COLO668 (cell line): ENCODE results near the gene THSD7A.

Source experiments
- DNase-seq: peaks from one replicate; lab custom pipeline; 2025; ENCODE audit not compliant: unreplicated experiment; lab: John Stamatoyannopoulos, UW

Gene THSD7A

DNA sequence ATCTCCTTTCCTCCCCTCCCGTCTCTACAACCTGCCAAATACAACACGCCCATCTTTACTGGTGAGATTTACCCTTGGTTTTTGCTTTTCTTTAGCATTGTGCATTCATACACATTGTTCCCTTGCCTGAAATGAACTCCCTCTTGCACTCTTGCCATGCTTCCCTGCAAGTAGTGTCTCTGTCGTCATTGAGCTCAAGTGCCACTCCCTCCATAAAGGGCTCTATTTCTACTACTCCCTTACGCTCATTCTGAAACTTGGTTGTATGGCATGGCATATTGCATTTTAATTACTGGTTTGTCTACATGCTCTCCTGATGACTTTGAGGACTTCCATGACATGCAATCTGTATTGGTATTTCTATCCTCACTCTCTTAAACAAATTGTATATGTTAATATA lies 242.7 kb downstream of the THSD7A start:
- DNase-seq = no peak

DNA sequence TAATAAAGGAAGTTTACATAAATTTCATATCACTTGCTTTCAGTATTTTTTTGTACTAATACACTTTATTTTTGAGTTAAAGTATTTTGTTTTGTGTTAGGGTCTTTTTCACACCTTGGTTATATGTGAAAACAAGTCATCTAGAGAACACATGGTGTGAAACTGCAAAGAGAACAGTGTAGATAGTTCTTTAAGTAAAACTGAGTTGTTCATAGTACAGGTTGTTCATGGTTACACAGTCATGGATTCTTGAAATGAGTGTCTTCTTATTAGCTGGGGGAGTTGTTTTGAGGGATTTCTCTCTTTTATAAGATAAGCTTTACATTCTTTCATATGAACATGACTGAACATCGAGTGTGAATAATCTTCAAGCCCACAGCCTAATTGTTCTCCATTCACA lies 244.2 kb downstream of the THSD7A start:
- no peak for DNase-seq

DNA sequence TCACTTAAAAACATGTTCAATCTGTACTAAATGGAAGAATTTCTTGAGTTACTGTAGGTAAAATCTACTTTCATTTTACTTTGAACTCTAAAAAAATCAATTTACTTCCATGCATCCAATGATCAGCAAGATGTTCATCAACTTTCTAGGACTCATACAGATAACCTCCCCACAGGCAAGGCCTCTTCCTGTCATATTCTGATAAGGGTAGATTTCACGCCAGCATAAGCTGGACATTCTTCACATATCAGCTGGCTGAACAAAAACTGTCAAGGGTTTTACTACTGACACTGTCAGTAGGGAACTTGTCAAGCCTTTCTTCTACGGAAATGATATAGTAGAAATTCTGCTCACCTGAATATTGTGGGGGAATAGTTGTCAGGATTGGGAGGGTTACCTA lies 244.9 kb downstream of the THSD7A start:
- no peak for DNase-seq

DNA sequence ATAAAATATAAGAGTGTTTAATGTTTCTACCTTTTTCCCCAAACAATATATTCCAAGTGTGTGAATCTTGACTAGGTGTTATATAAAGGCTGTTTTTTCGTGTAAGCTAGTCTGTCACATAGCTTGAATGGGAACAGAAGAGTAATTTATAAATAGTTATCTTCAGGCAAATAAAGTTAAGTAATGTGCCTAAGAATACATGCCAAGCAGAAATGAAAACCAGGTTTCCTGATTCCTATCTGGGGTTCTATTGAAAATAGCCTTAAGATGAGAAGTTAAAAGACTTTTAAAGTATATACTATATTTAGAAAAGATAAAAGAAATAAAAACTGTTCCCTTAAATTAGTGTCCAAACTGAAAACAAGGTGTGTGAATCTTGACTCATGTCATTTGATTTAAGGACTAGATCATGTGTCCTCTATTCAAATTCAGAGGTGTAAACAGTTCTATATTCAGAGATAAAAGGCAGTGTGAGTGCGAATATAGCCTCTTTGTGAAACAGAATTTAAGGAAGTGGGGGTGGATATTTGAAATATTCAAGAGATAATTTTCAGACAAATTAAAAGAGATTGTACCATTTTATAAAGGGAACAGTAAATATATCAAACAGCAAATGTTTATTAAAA lies 247.5 kb downstream of the THSD7A start:
- DNase-seq = no peak

DNA sequence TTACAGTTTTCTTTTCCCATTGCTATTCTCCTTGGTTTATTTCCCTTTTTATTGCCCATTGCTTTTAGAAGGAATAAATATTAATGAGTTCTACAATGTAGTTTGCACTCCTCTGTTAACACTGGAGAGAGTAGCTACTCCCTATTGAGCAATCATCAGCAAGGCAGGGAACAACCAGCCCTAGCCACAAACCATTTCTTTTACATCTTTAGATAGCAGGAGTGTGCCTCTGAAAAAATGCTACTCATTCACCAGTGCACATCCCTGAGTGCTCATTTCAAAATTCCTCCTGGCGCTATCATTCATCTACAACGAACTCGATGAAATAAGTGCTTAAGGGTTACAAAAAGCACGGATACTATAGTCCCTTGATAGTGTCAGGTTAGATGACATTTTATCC lies 252.9 kb downstream of the THSD7A start:
- no peak for DNase-seq

DNA sequence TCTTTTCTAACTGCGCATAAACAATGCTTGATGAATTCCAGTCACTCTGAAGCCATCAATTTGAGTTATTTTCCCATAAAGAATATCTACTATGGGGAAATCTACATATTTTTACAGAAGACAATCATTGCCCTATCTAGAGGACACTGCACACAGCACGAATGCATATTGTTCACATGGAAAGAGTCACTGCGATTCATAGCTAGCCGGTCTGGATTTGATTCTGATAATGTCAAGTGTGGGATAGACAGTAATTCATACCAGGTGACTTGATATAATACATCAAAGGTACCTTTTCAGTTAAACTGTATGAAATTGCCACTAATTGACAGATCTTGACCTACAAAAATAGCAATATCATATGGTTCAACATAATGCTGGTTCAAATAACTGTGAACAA lies 255.7 kb downstream of the THSD7A start:
- no peak for DNase-seq

DNA sequence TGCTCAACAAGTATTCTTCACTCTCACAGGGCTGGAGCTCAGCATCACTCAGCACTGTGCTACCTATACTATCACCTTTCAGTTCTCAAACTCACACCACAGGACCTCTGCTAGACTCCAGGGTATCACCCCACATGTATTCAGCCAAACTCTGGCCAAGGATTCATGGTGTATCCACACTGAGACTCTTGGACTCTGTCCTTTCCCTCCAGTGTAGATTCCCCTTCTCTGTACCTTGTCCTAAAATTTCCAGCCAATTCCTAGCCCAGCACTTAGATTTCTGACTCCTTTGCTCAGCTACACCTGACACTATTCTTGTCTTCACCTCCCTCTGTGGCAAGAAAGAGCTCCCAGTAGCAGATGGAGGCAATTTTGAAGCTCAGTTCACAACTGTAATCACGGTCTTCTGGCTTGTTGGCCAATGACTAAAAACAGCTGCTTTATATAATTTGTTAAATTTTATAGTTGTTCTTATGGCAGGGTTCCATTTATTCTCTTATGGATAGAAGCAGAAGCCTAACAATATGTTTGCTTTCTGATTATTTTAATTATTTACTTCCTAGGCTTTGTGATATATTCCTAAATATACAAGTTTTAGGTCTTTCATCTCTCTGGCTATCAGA lies 258.8 kb downstream of the THSD7A start:
- DNase-seq = no peak

DNA sequence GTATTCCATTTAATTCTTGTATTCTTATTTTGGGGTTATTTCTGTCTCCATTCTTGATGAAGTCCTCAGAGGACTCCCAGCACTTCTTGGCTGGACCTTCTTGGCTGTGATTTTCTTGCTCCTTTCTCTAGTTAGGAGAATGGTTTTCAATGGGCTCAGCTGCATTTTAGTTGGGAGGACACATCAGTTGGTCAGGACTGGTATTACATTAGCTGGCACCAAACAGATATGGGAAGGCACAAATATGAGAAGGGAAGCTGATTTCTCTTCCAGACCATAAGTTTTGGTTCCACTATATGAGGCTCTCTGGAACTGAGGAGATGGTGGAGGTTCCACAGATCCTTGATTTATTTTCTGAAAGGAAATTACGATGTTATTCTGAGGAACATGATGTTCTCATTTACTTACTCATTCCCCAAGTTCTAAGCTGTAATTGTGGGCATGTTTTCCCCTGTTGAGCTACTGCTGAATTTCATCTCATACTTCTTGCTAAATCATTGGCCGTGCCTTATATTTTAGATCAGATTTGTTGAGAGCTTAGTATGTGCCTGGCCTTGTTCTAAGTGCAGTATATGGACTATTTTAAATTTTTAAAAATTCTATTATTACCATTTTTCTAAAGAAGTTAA lies 261.0 kb downstream of the THSD7A start:
- DNase-seq = no peak

DNA sequence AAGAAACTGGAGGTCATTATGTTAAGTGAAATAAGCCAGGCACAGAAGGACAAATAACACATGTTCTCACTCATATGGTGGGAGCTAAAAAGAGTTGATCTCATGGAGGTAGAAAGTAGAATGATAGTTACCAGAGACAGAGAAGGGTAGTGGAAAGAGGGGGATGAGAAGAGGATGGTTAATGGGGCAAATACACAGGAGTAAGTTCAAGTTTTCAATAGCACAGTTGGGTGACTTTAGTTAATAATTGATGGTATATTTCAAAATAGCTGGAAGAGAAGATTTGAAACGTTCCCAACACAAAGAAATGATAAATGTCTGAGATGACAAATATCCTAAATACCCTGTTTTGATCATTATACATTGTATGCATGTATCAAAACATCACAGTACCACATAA lies 261.8 kb downstream of the THSD7A start:
- DNase-seq = no peak

DNA sequence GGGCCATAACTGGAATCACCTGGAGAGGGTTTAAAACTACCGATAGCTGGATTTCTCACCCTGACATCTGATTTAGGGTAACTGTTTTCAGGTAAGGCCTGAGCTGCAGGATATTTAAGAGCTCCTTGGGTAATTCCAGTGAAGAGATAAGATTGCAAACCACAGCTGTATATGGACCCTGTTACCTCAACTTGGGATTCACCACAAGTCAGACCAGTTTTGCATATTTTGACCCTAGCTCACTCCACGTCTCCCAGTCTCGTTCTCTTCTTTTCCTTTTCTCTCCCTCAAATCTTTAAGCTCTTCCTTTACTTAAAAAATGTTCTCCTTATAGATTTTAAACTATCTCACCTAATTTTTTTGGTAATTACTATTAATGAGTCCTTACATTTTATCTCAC lies 264.4 kb downstream of the THSD7A start:
- DNase-seq = no peak

DNA sequence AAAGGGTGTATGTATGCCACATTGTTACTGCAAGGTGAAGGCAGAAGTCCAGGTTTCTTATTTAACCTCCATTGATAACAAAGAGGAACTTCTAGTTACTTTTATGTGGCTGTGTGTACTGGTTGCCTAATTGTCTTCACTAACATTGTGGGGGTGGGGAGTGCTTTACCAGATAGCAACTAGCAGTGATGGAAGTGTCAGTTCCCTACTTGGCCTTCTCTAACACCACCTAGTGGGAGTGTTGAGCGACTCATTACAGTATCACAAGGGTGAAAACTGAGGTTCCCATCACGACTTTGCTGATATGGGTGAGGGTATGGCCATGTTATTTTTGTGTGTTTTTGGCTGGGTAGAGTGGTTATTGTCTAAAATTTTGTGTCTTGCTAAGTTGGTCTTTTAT lies 274.4 kb downstream of the THSD7A start:
- peak; percentile 17 for DNase-seq

DNA sequence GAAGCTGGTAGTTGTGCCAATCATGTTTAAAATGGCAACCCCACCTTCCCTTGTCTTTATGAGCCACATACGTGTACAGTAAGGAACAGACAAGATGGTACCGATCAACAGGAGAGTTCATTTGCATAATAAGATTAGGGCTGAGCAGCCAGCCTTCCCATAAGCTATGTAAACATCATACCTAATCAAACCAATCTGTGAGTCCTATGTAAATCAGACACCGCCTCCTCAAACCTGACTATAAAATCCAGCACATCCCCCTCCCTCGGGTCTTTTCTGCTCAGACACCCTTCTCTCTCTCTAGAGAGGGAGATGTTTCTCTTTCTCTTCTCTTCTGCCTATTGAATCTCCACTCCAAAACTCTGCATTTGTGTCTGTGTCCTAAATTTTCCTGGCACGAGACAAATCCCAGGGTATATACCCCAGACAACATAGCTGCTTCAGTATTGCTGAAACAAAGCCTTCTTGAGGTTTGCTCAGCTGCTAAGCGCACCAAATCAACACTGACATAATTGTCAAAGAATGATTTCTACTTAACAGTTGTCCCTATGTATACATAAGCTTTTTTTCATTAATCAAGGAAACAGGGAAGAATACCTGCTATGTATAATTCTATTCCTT lies 279.2 kb downstream of the THSD7A start:
- no peak for DNase-seq

DNA sequence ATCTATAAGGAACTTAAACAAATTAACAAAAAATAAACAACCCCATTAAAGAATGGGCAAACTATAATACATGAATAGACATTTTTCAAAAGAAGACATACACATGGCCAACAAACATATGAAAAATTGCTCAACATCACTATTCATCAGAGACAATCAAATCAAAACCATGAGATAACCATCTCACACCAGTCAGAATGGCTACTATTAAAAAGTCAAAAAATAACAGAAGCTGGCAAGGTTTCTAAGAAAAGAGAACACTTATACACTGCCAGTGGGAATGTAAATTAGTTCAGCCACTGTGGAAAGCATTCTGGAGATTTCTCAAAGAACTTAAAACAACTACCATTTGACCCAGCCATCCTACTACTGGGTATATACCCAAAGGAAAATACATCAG lies 280.5 kb downstream of the THSD7A start:
- DNase-seq = no peak

DNA sequence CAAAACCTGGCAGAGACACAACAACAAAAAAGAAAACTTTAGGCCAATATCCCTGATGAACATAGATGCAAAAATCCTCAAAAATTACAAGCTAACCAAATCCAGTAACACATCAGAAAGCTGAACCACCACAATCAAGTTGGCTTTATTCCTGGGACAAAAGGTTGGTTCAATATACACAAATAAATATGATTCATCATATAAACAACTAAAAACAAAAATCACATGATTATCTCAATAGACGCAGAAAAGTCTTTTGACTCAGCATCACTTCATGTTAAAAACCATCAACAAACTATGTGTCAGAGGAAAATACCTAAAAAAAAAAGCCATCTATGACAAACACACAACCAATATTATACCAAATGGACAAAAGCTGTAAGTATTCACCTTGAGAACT lies 283.5 kb downstream of the THSD7A start:
- DNase-seq = no peak

DNA sequence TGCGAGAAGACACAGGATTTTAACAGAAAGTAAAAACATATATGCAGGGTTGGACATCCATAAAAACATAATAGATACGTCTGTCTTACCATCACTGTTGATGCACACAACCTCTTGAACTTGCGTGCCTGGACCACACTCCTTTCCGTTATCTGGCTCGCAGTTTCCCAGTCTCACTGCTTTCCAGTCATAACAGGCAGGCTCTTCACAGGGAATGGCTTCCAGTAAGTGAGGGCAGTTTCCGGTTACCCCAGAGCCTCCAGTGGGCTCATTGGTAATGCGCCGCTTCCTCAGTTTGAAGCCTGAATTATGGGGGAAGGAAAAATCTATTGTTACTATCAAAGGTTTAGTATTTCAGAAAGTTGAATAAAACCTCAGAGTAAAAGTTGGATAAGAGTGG lies 290.7 kb downstream of the THSD7A start:
- DNase-seq = no peak

DNA sequence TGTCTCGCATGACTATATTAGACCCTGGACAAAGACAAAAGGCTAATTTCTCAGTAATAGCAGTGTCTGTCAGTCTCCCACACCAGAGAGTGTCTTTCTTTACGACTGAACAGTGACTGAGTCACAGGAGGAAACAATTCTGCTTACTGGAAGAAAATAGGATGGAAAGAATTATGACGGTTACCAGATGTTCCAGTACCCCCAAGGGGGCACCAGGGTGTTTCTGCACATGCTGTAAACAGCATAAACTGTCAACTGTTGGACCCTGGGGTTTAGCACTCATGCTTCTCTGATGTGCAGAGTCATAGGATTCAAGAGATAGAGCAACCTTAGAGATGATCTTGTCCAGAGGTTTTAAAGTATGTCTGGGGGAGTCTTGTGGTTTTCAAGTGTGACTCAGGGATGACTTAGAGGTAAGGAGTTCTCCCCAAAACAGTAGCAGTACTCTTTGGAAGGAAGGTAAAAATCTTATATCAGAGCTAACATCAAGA lies 291.7 kb downstream of the THSD7A start:
- DNase-seq = no peak

DNA sequence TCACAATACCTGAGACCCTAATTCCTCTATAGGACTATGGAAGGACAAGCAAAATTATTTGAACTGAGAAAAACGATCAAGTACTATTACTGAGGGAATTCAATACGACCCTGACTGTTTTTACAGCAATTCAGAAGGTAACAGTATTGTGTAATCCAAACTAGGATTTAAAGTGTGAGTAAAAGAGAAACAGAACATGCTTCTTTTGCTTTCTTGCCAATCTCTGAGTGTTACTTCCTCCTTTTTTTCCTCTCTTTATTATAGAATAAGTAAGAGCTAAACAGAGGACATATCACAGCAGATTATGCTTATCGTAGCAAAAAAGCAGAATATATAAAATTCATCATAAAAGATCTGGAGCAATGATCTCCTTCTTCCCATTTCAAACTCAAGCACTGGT lies 292.1 kb downstream of the THSD7A start:
- no peak for DNase-seq

DNA sequence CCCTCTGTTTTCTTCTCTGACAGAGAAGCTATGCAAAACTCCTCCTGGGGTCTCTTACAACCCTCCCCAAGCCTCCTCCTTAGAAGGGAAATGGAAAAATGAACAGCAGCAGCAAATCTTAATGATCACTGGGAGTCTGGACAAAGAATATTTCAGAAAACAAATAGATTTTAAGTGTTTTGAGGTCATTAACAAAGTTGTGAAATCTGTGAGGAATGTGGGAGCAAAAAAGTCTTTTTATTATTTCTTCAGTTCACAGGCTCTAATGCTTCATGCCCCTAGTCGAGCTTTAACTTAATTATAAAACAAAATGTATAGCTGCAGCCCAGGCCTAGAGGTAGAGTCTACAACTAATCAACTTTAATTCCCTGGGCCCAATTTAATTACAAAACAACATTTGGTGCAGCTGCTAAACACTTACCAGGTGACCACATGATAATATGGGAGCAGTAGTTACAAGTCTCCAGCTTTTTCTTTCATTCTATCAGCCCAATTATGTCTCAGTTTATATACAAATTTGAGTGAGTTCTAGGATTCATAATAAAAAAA lies 293.2 kb downstream of the THSD7A start:
- DNase-seq = no peak

DNA sequence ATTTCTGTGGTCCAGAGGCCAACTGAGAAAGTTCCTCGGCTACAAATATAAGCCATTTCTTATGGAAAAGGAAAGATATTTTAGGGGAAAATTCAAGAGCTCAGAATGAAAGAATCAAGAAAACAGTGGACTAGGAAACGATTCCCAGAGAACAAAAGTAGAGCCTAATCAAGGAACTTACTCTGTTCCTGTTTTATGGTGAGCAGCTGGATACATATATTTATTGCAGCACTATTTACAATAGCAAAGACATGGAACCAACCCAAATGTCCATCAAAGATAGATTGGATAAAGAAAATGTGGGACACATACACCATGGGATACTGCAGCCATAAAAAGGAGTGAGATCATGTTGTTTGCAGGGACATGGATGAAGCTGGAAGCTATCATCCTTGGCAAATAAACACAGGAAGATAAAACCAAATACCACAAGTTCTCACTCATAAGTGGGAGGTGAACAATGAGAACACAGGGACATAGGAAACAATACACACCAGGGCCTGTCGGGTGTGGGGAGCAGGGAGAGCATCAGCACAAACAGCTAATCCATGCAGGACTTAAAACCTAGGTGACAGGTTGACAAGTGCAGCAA lies 298.7 kb downstream of the THSD7A start:
- peak; percentile 33 for DNase-seq

DNA sequence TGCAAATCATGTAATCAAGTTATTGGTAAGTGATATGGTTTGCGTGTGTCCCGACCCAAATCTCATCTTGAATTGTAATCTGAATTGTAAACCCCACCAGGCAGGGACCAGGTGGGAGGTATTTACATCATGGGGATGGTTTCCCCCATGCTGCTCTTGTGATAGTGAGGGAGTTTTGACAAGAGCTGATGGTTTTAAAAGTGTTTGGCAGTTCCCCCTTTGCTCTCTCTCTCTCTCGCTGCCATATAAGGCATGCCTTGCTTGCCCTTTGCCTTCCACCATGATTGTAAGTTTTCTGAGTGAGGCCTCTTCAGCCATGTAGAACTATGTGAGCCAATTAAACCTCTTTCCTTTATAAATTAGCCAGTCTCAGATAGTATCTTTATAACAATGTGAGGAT lies 302.6 kb downstream of the THSD7A start:
- no peak for DNase-seq

DNA sequence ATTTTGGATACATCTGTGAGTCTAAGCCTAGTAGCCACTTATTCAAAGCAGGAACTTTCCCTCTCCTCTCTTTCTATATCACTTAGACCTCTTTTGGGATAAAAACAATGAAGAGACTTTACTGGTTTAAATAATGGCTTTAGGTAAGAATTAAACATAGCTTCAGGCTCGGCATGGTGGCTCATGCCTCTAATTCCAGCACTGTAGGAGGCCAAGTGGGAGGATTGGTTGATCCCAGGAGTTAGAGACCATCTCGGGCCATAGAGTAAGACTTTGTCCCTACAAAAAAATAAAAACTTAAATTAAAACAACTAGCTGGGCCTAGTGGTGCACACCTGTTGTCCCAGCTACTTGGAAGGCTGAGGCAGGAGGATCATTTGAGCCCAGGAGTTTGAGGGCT lies 304.3 kb downstream of the THSD7A start:
- no peak for DNase-seq
